GM23338 (cell line): ENCODE measurements around the gene LRSAM1. TPM values are rescaled to one million over a fixed set of nuclear protein-coding genes. Genes with fewer than 3 reads are reported as not detected.

ENCODE experiments used
- ATAC-seq: fragments of 200-7000 bp; cut with Tn5 transposase; 3 replicates; pipeline ENCODE4 v1.9.1; 2020
- DNase-seq: peaks from one replicate; pipeline ENCODE4 v3.0.0-alpha.2; 2015; ENCODE audit warnings: low spot score
- H2AFZ ChIP-seq: fragments of 200-600 bp; sonication (generic); 2 replicates; pipeline ENCODE4 v1.8.0; 2016; ENCODE audit warnings: antibody characterized with exemption, mild to moderate bottlenecking, moderate library complexity
- H3F3A ChIP-seq: fragments of 200-600 bp; sonication (generic); replicated peaks from 2 replicates; pipeline ENCODE4 v1.8.0; 2017; ENCODE audit warnings: antibody characterized with exemption, mixed run types, low read depth
- H3K27ac ChIP-seq: fragments of 200-600 bp; sonication (generic); 2 replicates; pipeline ENCODE4 v1.6.1; 2016; ENCODE audit warnings: low read depth
- H3K27me3 ChIP-seq: fragments of 200-600 bp; sonication (generic); 2 replicates; pipeline ENCODE4 v1.8.0; 2016; ENCODE audit warnings: mild to moderate bottlenecking, mixed run types, moderate library complexity; ENCODE audit not compliant: insufficient read depth
- H3K36me3 ChIP-seq: fragments of 200-600 bp; sonication (generic); 2 replicates; pipeline ENCODE4 v1.8.0; 2016; ENCODE audit warnings: mild to moderate bottlenecking; ENCODE audit not compliant: insufficient read depth
- H3K4me1 ChIP-seq: fragments of 200-600 bp; sonication (generic); 2 replicates; pipeline ENCODE4 v1.8.0; 2016; ENCODE audit warnings: mild to moderate bottlenecking, moderate library complexity; ENCODE audit not compliant: insufficient read depth
- H3K4me2 ChIP-seq: fragments of 200-600 bp; sonication (generic); 2 replicates; pipeline ENCODE4 v1.7.1; 2017; ENCODE audit warnings: mixed run types
- H3K4me3 ChIP-seq: fragments of 200-600 bp; sonication (generic); 2 replicates; pipeline ENCODE4 v1.6.1; 2016; ENCODE audit warnings: mixed run types
- H3K79me2 ChIP-seq: fragments of 200-600 bp; sonication (generic); replicated peaks from 2 replicates; pipeline ENCODE4 v1.8.0; 2017; ENCODE audit warnings: mild to moderate bottlenecking; ENCODE audit not compliant: insufficient read depth
- H3K9me2 ChIP-seq: fragments of 200-600 bp; sonication (generic); 2 replicates; pipeline ENCODE4 v1.8.0; 2017; ENCODE audit not compliant: insufficient read depth
- H4K20me1 ChIP-seq: fragments of 200-600 bp; sonication (generic); replicated peaks from 2 replicates; pipeline ENCODE4 v1.8.0; 2017; ENCODE audit warnings: mild to moderate bottlenecking; ENCODE audit not compliant: insufficient read depth
- H3K27ac Mint-ChIP-seq: 2 replicates; pipeline ENCODE4 v1.8.0; 2020; ENCODE audit warnings: inconsistent platforms, mild to moderate bottlenecking, moderate library complexity, mixed read lengths
- H3K27me3 Mint-ChIP-seq: 3 replicates; pipeline ENCODE4 v1.8.0; 2022; ENCODE audit warnings: low read depth, mild to moderate bottlenecking, moderate library complexity, mixed read lengths, inconsistent platforms; ENCODE audit not compliant: insufficient read depth, poor library complexity
- H3K36me3 Mint-ChIP-seq: 3 replicates; pipeline ENCODE4 v1.8.0; 2021; ENCODE audit warnings: low read depth, mild to moderate bottlenecking, inconsistent platforms, moderate library complexity, mixed read lengths
- H3K4me1 Mint-ChIP-seq: 3 replicates; pipeline ENCODE4 v1.8.0; 2020; ENCODE audit warnings: mild to moderate bottlenecking, inconsistent platforms, mixed read lengths
- H3K4me3 Mint-ChIP-seq: 3 replicates; pipeline ENCODE4 v1.8.0; 2021; ENCODE audit warnings: moderate library complexity, mild to moderate bottlenecking, inconsistent platforms, mixed read lengths
- H3K9me3 Mint-ChIP-seq: 3 replicates; pipeline ENCODE4 v1.8.0; 2020; ENCODE audit warnings: moderate library complexity, mild to moderate bottlenecking, inconsistent platforms, mixed read lengths
- CREB1 ChIP-seq: fragments of 250-450 bp; sonication (Bioruptor Pico); IDR thresholded peaks from 2 replicates; pipeline ENCODE4 v1.5.0; 2020; ENCODE audit warnings: low read depth, mild to moderate bottlenecking, moderate library complexity
- CTCF ChIP-seq, 2 experiments: fragments of 200-600 bp in 1 of 2; sonication (generic) in 1 of 2; conservative IDR thresholded peaks; 2 replicates each; pipeline versions ENCODE4 v1.5.1 to v1.6.1; 2016 to 2017; ENCODE audit warnings: antibody characterized with exemption in 2 of 2, low read depth in 2 of 2, mild to moderate bottlenecking in 2 of 2, moderate library complexity in 1 of 2
- ETS1 ChIP-seq: IDR thresholded peaks from 2 replicates; pipeline ENCODE4 v1.6.1; 2016; ENCODE audit warnings: antibody characterized with exemption
- EZH2 ChIP-seq: fragments of 200-600 bp; sonication (generic); IDR thresholded peaks from one replicate; pipeline ENCODE4 v1.8.0; 2017; ENCODE audit warnings: antibody characterized with exemption, mild to moderate bottlenecking, low read depth; ENCODE audit not compliant: unreplicated experiment
- EZH2phosphoT487 ChIP-seq: fragments of 200-600 bp; sonication (generic); IDR thresholded peaks from one replicate; pipeline ENCODE4 v1.8.1; 2018; ENCODE audit warnings: antibody characterized with exemption; ENCODE audit not compliant: unreplicated experiment
- JUNB ChIP-seq: IDR thresholded peaks from one replicate; pipeline ENCODE4 v1.6.1; 2016; ENCODE audit warnings: antibody characterized with exemption; ENCODE audit not compliant: unreplicated experiment
- NANOG ChIP-seq: IDR thresholded peaks from 2 replicates; pipeline ENCODE4 v1.6.1; 2016; ENCODE audit warnings: antibody characterized with exemption, borderline replicate concordance
- POLR2AphosphoS5 ChIP-seq: IDR thresholded peaks from 2 replicates; pipeline ENCODE4 v1.6.1; 2016; ENCODE audit warnings: antibody characterized with exemption, low read depth
- REST ChIP-seq: IDR thresholded peaks from one replicate; pipeline ENCODE4 v1.6.1; 2018; ENCODE audit warnings: antibody characterized with exemption; ENCODE audit not compliant: unreplicated experiment
- STAT1 ChIP-seq: IDR thresholded peaks from one replicate; pipeline ENCODE4 v1.6.1; 2016; ENCODE audit warnings: antibody characterized with exemption; ENCODE audit not compliant: unreplicated experiment
- ZNF114 ChIP-seq: fragments of 250-450 bp; sonication (Bioruptor Pico); IDR thresholded peaks from 2 replicates; pipeline ENCODE4 v1.5.0; 2020; ENCODE audit warnings: mild to moderate bottlenecking, moderate library complexity
- ZNF331 ChIP-seq: fragments of 250-450 bp; sonication (Bioruptor Pico); IDR thresholded peaks from 2 replicates; pipeline ENCODE4 v1.5.0; 2020; ENCODE audit warnings: low read depth, mild to moderate bottlenecking, moderate library complexity
- polyA plus RNA-seq: library from polyadenylated mRNA; unstranded; fragments of >200 nt; fragmentation: Nextera tagmentation; extraction: Ambion mirVana; gene quantifications from 2 replicates; pipeline ENCODE4 v1.2.1, GENCODE V29; 2016
- total RNA-seq: library from RNA; depleted of rRNA; stranded (reverse); fragments of >200 nt; shearing (Covaris generic); gene quantifications from 2 replicates; pipeline ENCODE4 v1.2.3, GENCODE V29; 2014

The LRSAM1 gene
- total and polyA plus RNA-seq, 2 experiments from 2014 or later, result 12.8 to 21.9 TPM

GRCh38 chr9:127531676-127532075 lies 80.4 kb downstream of the LRSAM1 start:
- Histone ChIP-seq H3K27me3 (no peaks in the 10 kb centered on the region), H3K4me1 (peaks cover 15% of the 10 kb centered on the region), H3K79me2 (no peaks in the 10 kb centered on the region; the same call in 1 of the 2 replicates), H3K36me3 (peaks cover 2% of the 10 kb centered on the region; the same call in 1 of the 2 replicates), H3K4me2 (no peak overlapping the region), H4K20me1 (no peaks in the 10 kb centered on the region; the same call in 1 of the 2 replicates), H2AFZ (no peak overlapping the region), H3F3A (0 out of 2 replicates have a peak, but pooled peaks cover 7% of the 10 kb centered on the region), H3K27ac (peak overlapping the region; percentile 66; the same call in 1 of the 2 replicates), H3K9me2 (no peaks in the 10 kb centered on the region), H3K4me3 (no peak overlapping the region)
- no peak for TF ChIP-seq ZNF331
- TF ChIP-seq CREB1 (CRISPR knock-in tag), result no peak
- TF ChIP-seq POLR2AphosphoS5, result no peak
- no peak for TF ChIP-seq ZNF114 (CRISPR knock-in tag)
- no peak for TF ChIP-seq EZH2phosphoT487
- peaks cover 9% of the 10 kb centered on the region for H3K27me3 Mint-ChIP-seq
- peaks cover 24% of the 10 kb centered on the region for H3K36me3 Mint-ChIP-seq
- H3K4me1 Mint-ChIP-seq, result peaks cover 38% of the 10 kb centered on the region
- DNase-seq, result peak; percentile 52
- peaks cover 1% of the 10 kb centered on the region; the same call in 2 of the 3 replicates for H3K9me3 Mint-ChIP-seq
- H3K27ac Mint-ChIP-seq, result no peak overlapping the region; the same call in 1 of the 2 replicates
- no peak for ATAC-seq
- no peak overlapping the region; the same call in 2 of the 3 replicates for H3K4me3 Mint-ChIP-seq

- H3K27me3 Mint-ChIP-seq, result peaks cover 11% of the 10 kb centered on the region
- no peak overlapping the region for H3K4me3 Mint-ChIP-seq
- Histone ChIP-seq H3K36me3 (no peaks in the 10 kb centered on the region), H3F3A (no peaks in the 10 kb centered on the region), H4K20me1 (no peaks in the 10 kb centered on the region; the same call in 1 of the 2 replicates), H3K27ac (no peak overlapping the region), H3K4me1 (peaks cover 22% of the 10 kb centered on the region), H3K9me2 (no peaks in the 10 kb centered on the region), H3K27me3 (no peaks in the 10 kb centered on the region), H3K4me3 (no peak overlapping the region), H3K4me2 (no peak overlapping the region), H2AFZ (no peak overlapping the region), H3K79me2 (peaks cover 9% of the 10 kb centered on the region)
- no peak for ATAC-seq
- H3K36me3 Mint-ChIP-seq, result peaks cover 9% of the 10 kb centered on the region; the same call in 2 of the 3 replicates
- DNase-seq, result no peak
- no peaks in the 10 kb centered on the region for H3K9me3 Mint-ChIP-seq
- H3K4me1 Mint-ChIP-seq, result peaks cover 38% of the 10 kb centered on the region
- no peak overlapping the region for H3K27ac Mint-ChIP-seq
- TF ChIP-seq JUNB (no peak), CREB1 (CRISPR knock-in tag) (no peak), ZNF331 (no peak), ZNF114 (CRISPR knock-in tag) (no peak), CTCF (conservative IDR thresholded peaks at IDR 0.05; ENCODE audit: low read depth in 2 of 2) (no peak), NANOG (no peak), EZH2phosphoT487 (no peak), ETS1 (no peak), REST (no peak), EZH2 (no peak), STAT1 (no peak)
These were observed 83.1 kb downstream of the LRSAM1 start for GRCh38 chr9:127534250-127534906.
